K562 (cell line): Measurements from ENCODE around the gene RRP9. TPM values are rescaled to one million over a fixed set of nuclear protein-coding genes. Genes with fewer than 3 reads are reported as not detected.

Source experiments
- ATAC-seq: fragments of 200-7000 bp; cut with Tn5 transposase; 3 replicates; pipeline ENCODE4 v1.9.1; 2020; ENCODE audit warnings: moderate library complexity
- BruUV-seq: library from RNA; stranded (reverse); fragments of 400-500 nt; replicated peaks from 2 replicates; lab custom pipeline; 2021; lab: Mats Ljungman, UMichigan
- CTCF ChIA-PET: fragments of 300-600 bp; formaldehyde crosslinking; extraction: SDS; loops from one replicate; lab custom pipeline; 2021; ENCODE audit warnings: low intra/inter-chr PET ratio; lab: Yijun Ruan, JAX
- POLR2A ChIA-PET: fragments of 300-600, 350-650 bp; sonication (Branson Sonifier 250); formaldehyde crosslinking; extraction: SDS; loops from one replicate; lab custom pipeline; 2021; ENCODE audit warnings: antibody characterized with exemption, inconsistent platforms; lab: Yijun Ruan, JAX
- DNase-seq, 4 experiments: peaks; one replicate each; pipeline versions ENCODE4 v3.0.0 to v3.0.0-alpha.2; 2011 to 2018; ENCODE audit warnings: low spot score in 3 of 4, mixed read lengths in 3 of 4; ENCODE audit errors: extremely low read depth in 1 of 4
- FAIRE-seq: peaks from 2 replicates; lab custom pipeline; 2011; peaks lifted over from hg19 to GRCh38; lab: Jason Lieb, UNC
- H2AFZ ChIP-seq: 2 replicates; pipeline ENCODE4 v1.6.0; 2011; ENCODE audit warnings: low read depth, low read length, control low read depth, inconsistent platforms
- H3K27ac ChIP-seq: fragments of 200-600 bp; 3 replicates; pipeline ENCODE4 v1.8.0; 2011; ENCODE audit warnings: low read depth, mild to moderate bottlenecking, control low read depth, inconsistent platforms, low read length, moderate library complexity, mixed read lengths; ENCODE audit errors: extremely low read depth
- H3K27me3 ChIP-seq, 2 experiments: fragments of 300-600 bp in 1 of 2; 2 replicates in 1 of 2; 3 replicates in 1 of 2; pipeline versions ENCODE4 v1.6.0 to v1.8.0; 2011; ENCODE audit warnings: inconsistent platforms in 2 of 2, low read length in 2 of 2, mild to moderate bottlenecking in 1 of 2, mixed read lengths in 1 of 2, moderate library complexity in 1 of 2; ENCODE audit not compliant: control insufficient read depth in 2 of 2, insufficient read depth in 2 of 2
- H3K36me3 ChIP-seq: fragments of 300-600 bp; 3 replicates; pipeline ENCODE4 v1.8.0; 2011; ENCODE audit warnings: mild to moderate bottlenecking, low read length, inconsistent platforms; ENCODE audit not compliant: control insufficient read depth, insufficient read depth
- H3K4me1 ChIP-seq, 2 experiments: fragments of 200-600 bp in 1 of 2; replicated peaks in 1 of 2; 2 replicates in 1 of 2; 3 replicates in 1 of 2; pipeline versions ENCODE4 v1.5.1 to v1.8.0; 2011; ENCODE audit warnings: inconsistent platforms in 2 of 2, low read length in 2 of 2, mild to moderate bottlenecking in 1 of 2, mixed read lengths in 1 of 2, moderate library complexity in 1 of 2; ENCODE audit not compliant: control insufficient read depth in 2 of 2, insufficient read depth in 2 of 2
- H3K4me2 ChIP-seq: 2 replicates; pipeline ENCODE4 v1.6.1; 2011; ENCODE audit warnings: low read length, control low read depth, inconsistent platforms, mixed read lengths; ENCODE audit not compliant: insufficient read depth
- H3K4me3 ChIP-seq: fragments of 200-600 bp; sonication (generic), shearing (Covaris generic); 2 replicates; pipeline ENCODE4 v1.5.1; 2016; ENCODE audit warnings: control low read depth, inconsistent platforms
- H3K79me2 ChIP-seq: fragments of 200-600 bp; 3 replicates; pipeline ENCODE4 v1.8.0; 2011; ENCODE audit warnings: low read length, inconsistent platforms; ENCODE audit not compliant: control insufficient read depth, insufficient read depth
- H3K9ac ChIP-seq, 2 experiments: 2 replicates each; pipeline versions ENCODE4 v1.6.0 to v1.6.1; 2011; ENCODE audit warnings: low read depth in 2 of 2, low read length in 2 of 2, control low read depth in 1 of 2, inconsistent platforms in 1 of 2, mild to moderate bottlenecking in 1 of 2, mixed read lengths in 1 of 2; ENCODE audit not compliant: insufficient read depth in 1 of 2
- H3K9me1 ChIP-seq: one replicate; pipeline ENCODE4 v1.6.0; 2011; ENCODE audit warnings: inconsistent platforms, mild to moderate bottlenecking, low read length, moderate library complexity; ENCODE audit not compliant: control insufficient read depth, insufficient read depth
- H3K9me3 ChIP-seq: replicated peaks from 2 replicates; pipeline ENCODE4 v1.5.1; 2011; ENCODE audit warnings: low read depth, low read length, inconsistent platforms; ENCODE audit not compliant: control insufficient read depth, insufficient read depth
- H4K20me1 ChIP-seq: replicated peaks from 2 replicates; pipeline ENCODE4 v1.6.1; 2011; ENCODE audit warnings: low read length, inconsistent platforms, mixed read lengths; ENCODE audit not compliant: control insufficient read depth, insufficient read depth
- BDP1 ChIP-seq: IDR thresholded peaks from 3 replicates; pipeline ENCODE4 v1.6.1; 2011; ENCODE audit not compliant: insufficient read length, insufficient read depth
- CHD1 ChIP-seq: fragments of 200-600 bp; sonication (generic); IDR thresholded peaks from one replicate; pipeline ENCODE4 v1.6.1; 2012; ENCODE audit warnings: mild to moderate bottlenecking, moderate library complexity, low read length, inconsistent platforms
- FOXA3 ChIP-seq, 2 experiments: fragments of 450-650 bp in 1 of 2; sonication (generic) in 1 of 2; formaldehyde crosslinking; IDR thresholded peaks in 1 of 2; conservative IDR thresholded peaks in 1 of 2; 2 replicates each; pipeline versions ENCODE4 v1.4.0 to v1.8.0; 2020 to 2022; ENCODE audit warnings: mild to moderate bottlenecking in 2 of 2, missing genetic modification reagents in 1 of 2
- GTF2A2 ChIP-seq: IDR thresholded peaks from 2 replicates; pipeline ENCODE4 v1.6.1; 2016; ENCODE audit warnings: mild to moderate bottlenecking, missing genetic modification characterization, missing compliant biosample characterization
- NONO ChIP-seq, 2 experiments: fragments of 200-400 bp in 1 of 2; fragments of 450-650 bp in 1 of 2; formaldehyde crosslinking in 1 of 2; IDR thresholded peaks; 2 replicates each; pipeline ENCODE4 v1.6.1; 2017; ENCODE audit warnings: low read depth in 2 of 2, mild to moderate bottlenecking in 2 of 2, moderate library complexity in 2 of 2, low read length in 1 of 2
- POLR2G ChIP-seq: fragments of 200-400 bp; formaldehyde crosslinking; IDR thresholded peaks from 2 replicates; pipeline ENCODE4 v1.6.1; 2017; ENCODE audit warnings: low read depth, mild to moderate bottlenecking, antibody characterized with exemption, low read length, moderate library complexity
- RBBP5 ChIP-seq: fragments of 200-600 bp; sonication (generic); IDR thresholded peaks from 2 replicates; pipeline ENCODE4 v1.6.1; 2012; ENCODE audit warnings: borderline replicate concordance, mild to moderate bottlenecking, low read length, control low read depth, inconsistent platforms; ENCODE audit not compliant: insufficient read depth, poor library complexity, severe bottlenecking
- RBFOX2 ChIP-seq: fragments of 200-400 bp; formaldehyde crosslinking; IDR thresholded peaks from 2 replicates; pipeline ENCODE4 v1.6.1; 2017; ENCODE audit warnings: low read depth, mild to moderate bottlenecking, low read length, moderate library complexity
- THRAP3 ChIP-seq: fragments of 450-650 bp; IDR thresholded peaks from 2 replicates; pipeline ENCODE4 v1.6.1; 2016; ENCODE audit warnings: mild to moderate bottlenecking, inconsistent platforms, borderline replicate concordance
- TSC22D4 ChIP-seq: fragments of 450-650 bp; IDR thresholded peaks from 2 replicates; pipeline ENCODE4 v1.6.1; 2016; ENCODE audit warnings: missing genetic modification characterization, missing biosample characterization, control low read depth
- YY1 ChIP-seq, 3 experiments: IDR thresholded peaks; 2 replicates each; pipeline ENCODE4 v1.6.1; 2011; ENCODE audit warnings: low read length in 2 of 3, mild to moderate bottlenecking in 2 of 3, moderate library complexity in 2 of 3, borderline replicate concordance in 1 of 3, control low read depth in 1 of 3, low read depth in 1 of 3; ENCODE audit not compliant: insufficient read depth in 3 of 3, insufficient replicate concordance in 2 of 3, control insufficient read depth in 1 of 3, insufficient read length in 1 of 3; ENCODE audit errors: extremely low read depth in 1 of 3
- WGBS: fragments of 100-300 bp; shearing (Covaris generic); methylation state at CpG from one replicate; pipeline ENCODE4 v1.1.6; 2016; ENCODE audit warnings: low coverage, mixed read lengths; ENCODE audit not compliant: insufficient coverage; ENCODE audit errors: missing lambda C conversion rate; 5-methylcytosine and 5-hydroxymethylcytosine counted together
- in situ Hi-C: fragments of 300-500 bp; cut with MboI; formaldehyde crosslinking; loops from 4 replicates; pipeline ENCODE4 v1.15.0; 2018; ENCODE audit warnings: inconsistent platforms, mixed read lengths
- intact Hi-C: fragments of 100-400 bp; cut with micrococcal nuclease; formaldehyde crosslinking; loops from 2 replicates; pipeline ENCODE4 v1.14.2; 2022
- polyA plus RNA-seq, 8 experiments: library from polyadenylated mRNA; depleted of rRNA in 4 of 8; stranded (reverse) in 5 of 8; unstranded in 3 of 8; fragments of >200 nt; fragmentation: Nextera tagmentation in 2 of 8; fragmentation: Illumina TruSeq in 1 of 8; extraction: Ambion mirVana in 2 of 8; extraction: Trizol in 1 of 8; gene quantifications; 2 replicates each; pipeline versions ENCODE4 v1.2.1 to v1.2.3, GENCODE V29; 2011 to 2014; ENCODE audit warnings: inconsistent platforms in 1 of 8, missing spikeins in 1 of 8
- total RNA-seq, 7 experiments: library from RNA; depleted of rRNA in 6 of 7; stranded (reverse); fragments of >200 nt in 6 of 7; fragmentation: Illumina TruSeq in 2 of 7; extraction: Trizol in 2 of 7; gene quantifications; 2 replicates each; pipeline versions ENCODE4 v1.2.1 to v1.2.3, GENCODE V29; 2011 to 2021; ENCODE audit warnings: low replicate concordance in 1 of 7
- TF ChIP-seq, protein P1 (sequence below), 2 experiments: IDR thresholded peaks in 1 of 2; conservative IDR thresholded peaks in 1 of 2; 2 replicates each; pipeline ENCODE4 v1.6.1; 2016; ENCODE audit warnings: low read depth in 2 of 2, mild to moderate bottlenecking in 1 of 2, missing compliant biosample characterization in 1 of 2, missing genetic modification characterization in 1 of 2, moderate library complexity in 1 of 2
- TF ChIP-seq, protein P2 (sequence below): fragments of 250-450 bp; sonication (Bioruptor Pico); IDR thresholded peaks from 2 replicates; pipeline ENCODE4 v1.4.0; 2020; ENCODE audit warnings: borderline replicate concordance

The RRP9 gene
- total and polyA plus RNA-seq, 9 of the 15 experiments (the other 6 are each of a cell fraction or from before 2014, with no cell fraction given), result 5.2 to 67.0 (median 45.9) TPM

DNA sequence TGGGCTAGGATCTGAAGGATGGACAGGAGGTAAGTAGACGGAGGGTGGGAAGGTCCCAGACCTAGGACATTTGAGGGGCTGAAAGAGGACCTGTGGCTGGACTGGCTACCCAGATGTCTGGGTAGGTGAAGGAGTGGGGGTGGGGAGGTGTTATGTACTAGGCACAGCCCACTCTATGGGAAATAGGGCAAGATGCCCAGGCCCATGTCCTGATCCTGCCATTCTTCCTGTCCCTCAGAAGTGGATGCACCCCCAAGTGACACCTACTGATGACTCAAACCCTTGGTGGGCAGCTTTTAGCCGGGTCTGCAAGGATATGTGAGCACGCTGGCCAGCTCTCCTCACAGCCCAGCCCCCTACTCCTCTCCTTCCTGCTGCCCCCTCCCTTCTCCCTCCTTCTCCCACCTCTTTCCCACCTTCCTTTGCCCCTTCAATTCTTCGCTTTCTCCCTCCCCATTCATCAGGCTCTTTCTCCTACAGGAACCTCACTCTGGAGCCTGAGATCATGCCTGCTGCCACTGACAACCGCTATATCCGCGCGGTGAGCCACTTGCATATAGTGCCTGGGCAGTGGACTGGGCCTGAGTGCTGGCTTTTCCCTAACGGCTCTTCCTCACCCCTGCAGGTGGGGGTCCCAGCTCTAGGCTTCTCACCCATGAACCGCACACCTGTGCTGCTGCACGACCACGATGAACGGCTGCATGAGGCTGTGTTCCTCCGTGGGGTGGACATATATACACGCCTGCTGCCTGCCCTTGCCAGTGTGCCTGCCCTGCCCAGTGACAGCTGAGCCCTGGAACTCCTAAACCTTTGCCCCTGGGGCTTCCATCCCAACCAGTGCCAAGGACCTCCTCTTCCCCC lies 46.8 kb upstream of the RRP9 start:
- no TSS peak for BruUV-seq
- Histone ChIP-seq H3K9me3 (no peaks in the 10 kb centered on the region), H3K4me2 (no peak overlapping the region), H3K27ac (no peak overlapping the region), H4K20me1 (no peaks in the 10 kb centered on the region), H3K36me3 (peaks cover 47% of the 10 kb centered on the region), H3K9ac (peak overlapping the region in 1 of 2 experiments; percentile 50; a peak in 1 of 4 replicates), H3K9me1 (no peaks in the 10 kb centered on the region), H3K4me1 (peaks cover 34 to 60% of the 10 kb centered on the region in 2 experiments; a peak in 4 of 5 replicates), H2AFZ (no peak overlapping the region), H3K4me3 (no peak overlapping the region), H3K79me2 (peaks cover 42% of the 10 kb centered on the region), H3K27me3 (no peaks in the 10 kb centered on the region)
- FAIRE-seq, result no peak
- no peak for ATAC-seq
- ChIA-PET POLR2A (interaction anchor here (1.5 kb wide), 1 partner anchor 14 kb away, joined by 6 read pairs; the partner anchor contains the start of gene ABHD14A), CTCF (no interaction called here)
- DNase-seq, result peak in 1 of 4 experiments; percentile 5
- intact Hi-C loops (no loop called here), in situ Hi-C loops (no loop called here)
- 73% methylated on average over 8 of the region's 15 CpGs for WGBS
- TF ChIP-seq NONO (IDR thresholded peaks at IDR 0.05; ENCODE audit: low read depth in 2 of 2, low read length in 1 of 2) (no peak), BDP1 (no peak), CHD1 (no peak), FOXA3 (CRISPR knock-in tag; conservative IDR thresholded peaks at IDR 0.05 in 1 of 2, IDR thresholded peaks at IDR 0.05 in 1 of 2) (no peak), RBFOX2 (peak; percentile 38; the same call in 1 of the 2 replicates), POLR2G (peak; percentile 43), THRAP3 (no peak), TSC22D4 (tag) (no peak), GTF2A2 (tag) (no peak), RBBP5 (no peak), YY1 (IDR thresholded peaks at IDR 0.05; ENCODE audit: borderline replicate concordance in 1 of 3, control insufficient read depth in 1 of 3, extremely low read depth in 1 of 3, insufficient read depth in 3 of 3, insufficient read length in 1 of 3, insufficient replicate concordance in 2 of 3, low read depth in 1 of 3, low read length in 2 of 3) (no peak)
- TF ChIP-seq, protein P1, sequence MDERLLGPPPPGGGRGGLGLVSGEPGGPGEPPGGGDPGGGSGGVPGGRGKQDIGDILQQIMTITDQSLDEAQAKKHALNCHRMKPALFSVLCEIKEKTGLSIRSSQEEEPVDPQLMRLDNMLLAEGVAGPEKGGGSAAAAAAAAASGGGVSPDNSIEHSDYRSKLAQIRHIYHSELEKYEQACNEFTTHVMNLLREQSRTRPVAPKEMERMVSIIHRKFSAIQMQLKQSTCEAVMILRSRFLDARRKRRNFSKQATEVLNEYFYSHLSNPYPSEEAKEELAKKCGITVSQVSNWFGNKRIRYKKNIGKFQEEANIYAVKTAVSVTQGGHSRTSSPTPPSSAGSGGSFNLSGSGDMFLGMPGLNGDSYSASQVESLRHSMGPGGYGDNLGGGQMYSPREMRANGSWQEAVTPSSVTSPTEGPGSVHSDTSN (CRISPR knock-in tag; IDR thresholded peaks at IDR 0.05; ENCODE audit: low read depth), result no peak
- TF ChIP-seq, protein P1 (tag; conservative IDR thresholded peaks at IDR 0.05; ENCODE audit: low read depth), result no peak
- TF ChIP-seq, protein P2, sequence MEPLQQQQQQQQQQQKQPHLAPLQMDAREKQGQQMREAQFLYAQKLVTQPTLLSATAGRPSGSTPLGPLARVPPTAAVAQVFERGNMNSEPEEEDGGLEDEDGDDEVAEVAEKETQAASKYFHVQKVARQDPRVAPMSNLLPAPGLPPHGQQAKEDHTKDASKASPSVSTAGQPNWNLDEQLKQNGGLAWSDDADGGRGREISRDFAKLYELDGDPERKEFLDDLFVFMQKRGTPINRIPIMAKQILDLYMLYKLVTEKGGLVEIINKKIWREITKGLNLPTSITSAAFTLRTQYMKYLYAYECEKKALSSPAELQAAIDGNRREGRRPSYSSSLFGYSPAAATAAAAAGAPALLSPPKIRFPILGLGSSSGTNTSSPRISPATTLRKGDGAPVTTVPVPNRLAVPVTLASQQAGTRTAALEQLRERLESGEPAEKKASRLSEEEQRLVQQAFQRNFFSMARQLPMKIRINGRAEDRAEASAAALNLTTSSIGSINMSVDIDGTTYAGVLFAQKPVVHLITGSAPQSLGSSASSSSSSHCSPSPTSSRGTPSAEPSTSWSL (CRISPR knock-in tag), result no peak
